ENCODE results near the gene ITPKB.

Gene ITPKB

DNA sequence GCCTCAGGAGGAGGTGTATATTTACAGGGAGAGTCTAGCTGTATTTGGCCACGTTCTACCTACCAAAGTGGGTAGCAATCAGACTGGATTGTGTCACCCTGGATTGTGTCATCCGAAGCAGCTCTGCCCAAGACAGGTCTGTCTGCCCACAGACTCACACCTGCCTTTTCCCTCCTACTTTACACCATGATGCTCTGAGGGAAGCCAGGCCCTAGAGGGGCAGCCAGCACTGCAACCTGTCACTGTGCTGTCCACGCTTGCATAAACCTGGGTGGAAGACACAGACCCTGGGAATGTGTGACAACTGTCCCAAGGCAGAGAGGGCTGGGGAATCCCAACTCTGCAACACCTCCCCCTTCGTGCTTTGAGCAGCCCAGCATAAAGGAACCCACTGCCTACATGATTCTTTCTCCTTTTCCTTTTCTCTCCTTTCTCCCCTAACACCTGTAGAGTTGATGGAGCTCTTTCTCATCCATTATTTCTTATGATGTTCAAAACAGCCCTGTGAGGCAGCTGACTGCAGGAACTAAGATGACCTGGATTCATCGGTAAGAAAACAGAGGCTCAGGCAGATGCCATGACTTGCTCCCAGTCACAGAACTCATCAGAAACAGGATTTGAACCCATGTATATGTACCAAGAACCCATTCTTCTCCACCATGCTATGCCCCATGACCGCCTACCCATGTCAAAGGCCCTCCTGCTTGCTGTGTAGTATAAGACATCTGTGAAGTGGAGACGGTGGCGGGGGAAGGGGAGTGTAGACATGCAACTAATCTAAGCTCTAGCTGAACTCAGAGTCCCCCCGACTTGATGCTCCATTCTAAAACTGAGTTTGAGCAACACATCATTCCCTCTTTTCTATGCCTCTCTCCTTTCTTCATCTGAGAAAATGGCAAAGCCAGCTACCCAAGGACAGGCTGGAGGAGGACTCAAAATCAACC, 55.9 kb downstream of the ITPKB start:
- DNase-seq = no peak

DNA sequence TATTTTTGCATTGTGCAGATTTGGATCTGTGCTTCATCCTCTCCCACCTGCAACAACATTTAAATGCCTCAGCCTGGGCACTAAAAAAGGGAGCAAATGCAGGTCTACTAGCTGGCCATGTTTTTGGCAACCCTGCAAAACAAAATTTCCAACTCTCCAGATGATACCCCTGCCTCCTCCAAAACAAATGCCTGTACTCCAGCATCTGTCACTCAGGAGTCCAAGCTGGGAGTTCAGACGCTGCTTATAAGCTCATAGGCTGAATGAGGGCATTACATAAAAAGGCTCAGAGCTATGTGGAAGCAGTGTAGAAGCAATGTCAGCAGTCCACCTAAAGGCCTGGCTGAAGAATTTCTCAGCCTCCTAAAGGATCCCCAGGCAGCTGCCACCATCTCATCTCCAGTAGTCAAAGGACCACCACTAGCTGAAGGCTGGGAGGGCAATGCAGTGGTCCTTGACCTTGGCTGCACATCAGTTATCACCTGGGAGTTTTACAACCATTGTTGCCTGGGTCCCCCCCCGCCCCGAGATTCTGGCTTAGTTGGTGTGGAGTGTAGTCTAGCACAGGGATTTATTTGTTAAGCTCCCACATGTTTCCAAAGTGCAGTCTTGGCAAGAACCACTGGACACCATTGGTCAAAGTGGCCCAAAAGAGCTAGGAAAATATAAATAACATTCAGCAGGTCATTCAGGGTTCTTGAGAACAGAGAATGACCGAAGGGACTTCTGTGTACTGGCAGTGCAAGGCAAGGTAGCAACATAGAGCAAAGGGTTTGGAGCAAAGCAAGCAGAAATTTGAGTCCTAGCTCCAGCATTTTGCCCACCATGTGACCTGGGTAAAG, 57.2 kb downstream of the ITPKB start:
- no peak for DNase-seq

- DNase-seq = no peak
These were observed 58.4 kb downstream of the ITPKB start for GRCh38 chr1:226680653-226681052.

GRCh38 chr1:226679853-226680516, 59.1 kb downstream of the ITPKB start:
- peak; percentile 78 for DNase-seq

DNA sequence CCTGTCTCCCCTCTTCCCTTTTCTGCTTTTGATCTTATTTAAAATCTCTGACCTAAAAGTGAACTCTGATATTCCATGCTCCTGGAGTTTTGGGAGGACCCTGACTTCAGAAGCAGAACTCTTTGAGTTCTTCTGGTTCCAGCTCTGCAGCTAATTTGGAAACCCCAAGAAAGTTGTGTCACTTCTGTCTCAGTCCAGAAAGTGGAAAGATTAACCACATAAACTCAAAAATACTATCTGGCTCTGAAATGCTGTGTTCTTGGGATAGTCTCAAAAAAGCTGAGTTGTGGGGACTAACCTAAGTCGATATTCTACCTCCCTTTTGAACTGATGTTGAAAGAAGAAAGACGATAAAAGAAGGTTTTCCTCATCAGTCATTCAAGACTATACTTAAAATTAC, 59.8 kb downstream of the ITPKB start:
- peak; percentile 36 for DNase-seq

- peak; percentile 41 for DNase-seq
These were observed 60.4 kb downstream of the ITPKB start for GRCh38 chr1:226678701-226679100.

DNA sequence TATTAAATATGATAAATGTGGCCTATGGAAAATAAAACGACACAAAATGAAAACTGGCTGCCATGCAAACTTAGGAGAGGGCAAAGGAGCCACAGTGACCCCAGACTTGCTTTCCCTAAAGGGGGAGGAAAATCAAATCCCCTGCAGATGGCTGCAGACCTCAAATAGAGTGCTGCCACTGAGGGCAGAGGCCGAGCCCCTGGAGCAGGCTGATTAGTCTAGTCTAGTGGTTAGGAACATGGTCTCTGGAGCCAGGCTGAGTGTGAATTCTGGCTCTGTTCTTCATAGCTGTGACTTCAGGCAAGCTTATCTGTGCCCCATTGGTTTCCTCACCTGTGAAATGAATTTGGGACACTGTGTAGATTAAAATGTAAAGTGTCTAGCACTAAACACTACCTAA, 60.8 kb downstream of the ITPKB start:
- DNase-seq = no peak

DNA sequence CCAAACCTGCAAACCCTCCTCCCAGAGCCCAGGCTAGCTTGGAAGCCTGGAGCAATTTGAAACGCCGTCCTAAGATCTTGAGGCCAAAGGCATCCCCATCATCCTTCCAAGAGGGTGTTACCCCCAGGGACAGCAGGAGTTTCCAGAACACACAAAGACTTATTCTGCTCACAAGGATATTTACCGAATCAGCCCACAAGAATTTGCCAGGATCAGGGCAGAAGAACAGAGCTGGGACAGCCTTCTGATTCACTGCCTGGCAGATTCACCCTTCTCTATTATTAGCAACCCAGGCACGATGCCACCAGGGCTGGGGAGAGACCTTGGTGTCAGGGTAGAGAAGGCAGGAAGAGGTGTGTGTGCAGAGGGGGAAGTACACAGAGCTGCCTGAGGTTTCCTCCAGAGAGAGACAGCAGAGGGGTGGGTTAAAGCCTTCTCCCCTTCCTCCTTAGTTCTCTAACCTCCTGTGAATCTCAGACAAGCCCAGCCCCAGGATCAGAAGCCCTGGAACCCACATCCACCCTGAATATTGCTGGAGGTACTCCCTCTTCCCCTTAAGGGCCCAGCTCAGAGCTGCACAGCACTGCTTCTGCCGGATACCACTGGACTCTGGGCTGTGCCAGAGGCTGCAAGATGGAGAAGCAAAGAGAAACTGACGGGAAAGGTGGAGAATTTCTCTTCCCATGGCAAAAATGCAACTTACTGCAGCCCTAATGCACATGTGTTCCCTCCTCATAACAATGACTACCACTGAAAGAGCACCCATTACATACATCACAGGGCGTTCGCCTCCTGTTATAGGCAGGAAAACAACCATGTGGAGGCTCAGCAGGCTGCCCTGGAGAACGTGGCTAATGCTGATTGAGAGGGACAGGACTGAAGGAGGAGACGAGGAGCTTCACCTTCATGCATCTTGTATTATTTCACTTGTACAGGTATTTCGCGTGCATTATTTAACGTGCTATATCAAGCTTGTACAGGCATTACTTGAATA, 61.8 kb downstream of the ITPKB start:
- DNase-seq = peak; percentile 63

DNA sequence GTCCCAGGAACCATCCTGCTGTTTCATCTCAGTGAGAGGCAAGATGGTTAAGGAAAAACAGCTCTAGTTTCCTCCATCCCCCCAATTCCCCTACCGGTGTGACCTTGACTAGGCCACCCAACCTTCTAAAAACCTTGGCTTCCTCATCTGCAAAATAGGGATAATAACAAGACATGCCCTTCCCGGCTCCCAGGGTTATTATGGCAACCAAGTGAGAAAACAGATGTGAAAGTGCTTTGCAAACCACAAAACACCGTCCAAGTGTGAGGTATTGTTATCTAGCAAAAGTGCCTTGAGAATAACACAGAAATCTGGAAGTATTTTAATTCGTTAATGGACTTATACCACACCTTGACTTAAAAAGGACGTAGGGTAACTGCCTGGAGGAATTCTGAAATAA, 62.7 kb downstream of the ITPKB start:
- DNase-seq = no peak

DNA sequence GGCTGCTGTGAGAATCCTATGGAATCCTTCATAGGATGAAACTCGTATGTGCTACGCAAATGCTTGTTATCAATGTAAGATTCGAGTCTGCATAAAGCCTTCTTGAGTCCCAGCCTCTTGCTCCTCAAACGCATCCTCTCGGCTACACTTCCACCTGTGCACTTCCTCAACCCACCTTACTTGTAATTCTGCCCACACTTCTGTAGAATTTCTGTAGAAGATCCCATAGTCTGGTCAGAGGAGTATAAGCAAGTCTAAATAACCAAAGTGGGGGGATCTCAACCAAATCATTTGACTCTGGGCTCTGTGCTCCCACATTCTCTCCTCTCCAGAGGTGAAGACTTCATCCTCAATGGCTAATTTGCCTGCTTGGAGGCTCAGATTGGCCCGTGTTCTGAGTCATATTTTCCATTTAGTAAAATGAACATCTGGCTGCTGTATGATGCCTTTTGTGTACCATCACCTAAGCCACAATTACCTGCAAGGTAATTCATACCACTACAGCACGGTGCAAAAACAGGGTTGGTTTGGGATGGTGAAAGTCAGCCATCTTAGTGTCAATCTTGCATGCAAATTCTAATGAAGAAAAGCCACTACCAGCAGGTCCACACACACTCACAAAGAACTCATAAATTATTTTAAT, 63.2 kb downstream of the ITPKB start:
- DNase-seq = no peak

- peak; percentile 88 for DNase-seq
These were observed 64.0 kb downstream of the ITPKB start for GRCh38 chr1:226674892-226675714.

DNA sequence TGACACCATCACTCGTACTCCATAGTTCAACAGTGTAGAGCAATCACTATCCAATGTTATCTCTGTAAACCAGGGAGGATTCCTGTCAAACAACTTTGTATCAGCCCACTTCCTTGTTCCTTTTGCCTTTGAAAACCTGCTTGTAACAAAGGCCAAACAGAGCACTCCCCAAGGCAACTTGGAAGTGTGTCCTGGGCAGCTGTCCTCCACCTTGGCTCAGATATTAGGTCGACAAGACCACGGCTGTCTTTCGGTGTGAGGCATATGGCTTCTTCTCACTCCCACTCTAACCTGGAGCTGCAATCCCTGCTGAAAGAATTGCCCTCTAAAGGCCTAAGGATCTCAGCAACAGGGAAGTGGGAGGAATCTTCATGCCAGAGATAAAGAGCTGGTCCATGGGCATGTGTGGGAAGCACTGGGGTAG, 66.7 kb downstream of the ITPKB start:
- DNase-seq = no peak

DNA sequence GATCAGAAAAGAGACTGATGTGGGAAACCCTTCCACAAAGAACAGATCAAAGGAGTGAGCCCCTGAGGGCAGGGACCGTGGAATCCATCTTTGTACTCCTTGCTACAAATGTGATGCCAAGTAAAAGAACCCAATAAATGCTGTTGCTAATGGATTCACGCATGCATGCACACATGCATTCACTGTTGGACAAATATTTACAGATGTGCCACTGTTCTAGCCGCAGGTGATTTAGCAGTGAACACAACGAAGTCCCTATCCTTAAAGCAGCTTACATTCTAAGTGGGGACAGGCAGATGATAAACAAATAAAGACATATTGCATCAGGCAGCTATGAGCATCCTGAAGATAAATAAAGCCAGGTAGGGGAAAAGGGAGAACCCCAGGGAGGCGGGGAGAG, 67.8 kb downstream of the ITPKB start:
- no peak for DNase-seq

- DNase-seq = no peak
These were observed 69.0 kb downstream of the ITPKB start for GRCh38 chr1:226670073-226670472.

- DNase-seq = no peak
These were observed 70.9 kb downstream of the ITPKB start for GRCh38 chr1:226668173-226668560.

GRCh38 chr1:226666692-226667091, 72.4 kb downstream of the ITPKB start:
- DNase-seq = peak; percentile 52

GRCh38 chr1:226666164-226666506, 72.9 kb downstream of the ITPKB start:
- no peak for DNase-seq

DNA sequence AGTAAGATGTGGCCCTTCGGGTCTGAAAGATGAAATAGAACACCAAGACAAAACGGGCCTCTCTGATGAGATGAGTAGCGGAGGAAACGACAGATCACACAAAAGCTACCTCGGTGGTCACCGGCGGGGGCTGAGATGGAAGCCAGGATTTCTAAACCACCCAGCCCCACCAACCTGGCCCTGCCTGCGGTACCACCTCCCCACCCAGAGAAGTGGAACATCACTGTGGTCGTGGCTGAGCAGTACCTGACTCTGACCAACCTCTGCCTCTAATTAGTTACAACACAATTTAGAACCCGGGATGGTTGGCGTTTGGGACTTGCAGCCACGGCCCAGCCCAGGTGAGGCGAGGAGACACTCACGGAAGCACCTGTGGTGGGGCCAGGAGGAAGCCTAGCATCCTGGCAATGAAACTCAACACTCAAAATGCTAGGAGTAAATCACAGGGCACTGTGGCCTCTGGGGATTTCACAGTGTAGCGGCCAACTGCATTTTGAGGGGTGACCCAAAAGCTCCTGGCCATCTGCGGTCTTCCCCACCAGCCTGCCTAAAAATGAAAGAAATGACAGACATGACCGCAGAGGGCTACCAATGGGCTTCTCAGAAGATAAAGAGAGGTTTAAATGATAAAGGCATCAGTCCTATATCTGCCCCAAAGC, 73.4 kb downstream of the ITPKB start:
- no peak for DNase-seq

- no peak for DNase-seq
These were observed 74.5 kb downstream of the ITPKB start for GRCh38 chr1:226664413-226665101.

DNA sequence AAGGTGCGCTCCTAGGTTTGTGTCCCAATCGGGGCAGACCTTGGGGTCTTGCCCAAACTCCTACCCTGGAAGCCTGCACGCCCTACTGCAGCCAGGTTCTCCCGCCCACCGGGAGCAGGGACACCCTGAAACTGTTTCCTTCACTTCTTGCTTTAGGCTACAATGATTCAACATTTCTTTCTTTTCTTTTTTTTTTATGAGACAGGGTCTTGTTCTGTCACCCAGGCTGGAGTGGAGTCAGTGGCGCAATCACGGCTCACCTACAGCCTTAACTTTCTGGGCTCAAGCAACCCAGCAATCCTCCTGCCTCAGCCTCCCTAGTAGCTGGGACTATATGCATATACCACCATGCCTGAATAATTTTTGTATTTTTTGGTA, 75.8 kb downstream of the ITPKB start:
- no peak for DNase-seq

Measured in hematopoietic multipotent progenitor cell treated with erythropoietin and hydrocortisone succinate and interleukin-3 and kit ligand, for 6 days (in vitro differentiated cells).